Stimulated activated CD4-positive, alpha-beta T cell treated with anti-CD3 and anti-CD28 coated beads, TNF-alpha, amount 100 ng/mL, for 1 hour (primary cell): Measurements from ENCODE around the gene PEBP1.
"Not testable (repeated sequence)": the region's sequence is repeated elsewhere in the genome, so short reads cannot be mapped to it uniquely, and the experiment has no call there.

Experiments used
- DNase-seq, 3 donors: peaks; one replicate each; pipeline ENCODE4 v3.0.0-alpha.2; 2020; ENCODE audit warnings: low read depth in 3 of 3, low spot score in 1 of 3

PEBP1 gene

GRCh38 chr12:118129436-118129835, 6.5 kb upstream of the PEBP1 start:
- DNase-seq = not testable (repeated sequence)

GRCh38 chr12:118136559-118137003, 657 bp downstream of the PEBP1 start:
- DNase-seq = peak in 1 of 3 donors; percentile 31

DNA sequence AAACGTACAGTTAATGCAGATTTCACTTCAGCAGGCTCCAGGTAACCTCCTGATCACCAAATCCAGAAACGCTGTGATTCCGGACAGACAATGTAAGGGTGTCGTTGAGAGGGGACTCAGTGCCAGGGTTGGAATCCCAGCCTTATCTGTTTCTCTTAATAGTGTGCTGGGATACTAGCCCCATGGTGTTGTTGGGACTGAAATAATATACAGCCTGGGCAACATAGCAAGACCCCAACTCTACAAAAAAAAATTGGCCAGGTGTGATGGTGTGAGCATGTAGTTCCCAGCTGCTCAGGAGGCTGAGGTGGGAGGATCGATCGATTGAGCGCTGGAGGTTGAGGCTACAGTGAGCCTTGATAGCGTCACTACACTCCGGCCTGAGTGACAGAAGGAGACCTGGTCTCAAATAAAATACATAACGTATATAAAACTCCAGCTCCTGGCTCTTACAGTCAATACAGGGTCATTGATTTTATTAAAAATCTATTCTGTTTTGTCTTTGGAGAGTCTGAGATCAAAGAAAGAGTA, 1.3 kb downstream of the PEBP1 start:
- no peak for DNase-seq

DNA sequence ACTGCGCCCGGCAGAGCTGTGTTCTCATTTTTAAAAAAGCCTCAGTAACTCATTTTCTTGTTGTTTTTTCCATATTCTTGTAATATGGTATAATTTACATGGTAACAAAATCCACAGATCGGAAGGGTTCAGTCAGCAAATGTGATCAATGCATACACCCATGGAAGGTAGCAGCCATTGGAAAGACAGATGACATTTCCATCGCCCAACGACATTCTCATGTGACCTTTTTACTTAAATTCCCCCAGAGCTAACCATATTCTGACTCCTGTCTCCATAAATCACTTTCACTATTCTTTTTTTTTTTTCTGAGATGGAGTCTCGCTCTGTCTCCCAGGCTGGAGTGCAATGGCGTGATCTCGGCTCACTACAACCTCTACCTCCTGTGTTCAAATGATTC, 4.9 kb downstream of the PEBP1 start:
- DNase-seq = no peak

GRCh38 chr12:118144499-118144898, 8.6 kb downstream of the PEBP1 start:
- no peak for DNase-seq

DNA sequence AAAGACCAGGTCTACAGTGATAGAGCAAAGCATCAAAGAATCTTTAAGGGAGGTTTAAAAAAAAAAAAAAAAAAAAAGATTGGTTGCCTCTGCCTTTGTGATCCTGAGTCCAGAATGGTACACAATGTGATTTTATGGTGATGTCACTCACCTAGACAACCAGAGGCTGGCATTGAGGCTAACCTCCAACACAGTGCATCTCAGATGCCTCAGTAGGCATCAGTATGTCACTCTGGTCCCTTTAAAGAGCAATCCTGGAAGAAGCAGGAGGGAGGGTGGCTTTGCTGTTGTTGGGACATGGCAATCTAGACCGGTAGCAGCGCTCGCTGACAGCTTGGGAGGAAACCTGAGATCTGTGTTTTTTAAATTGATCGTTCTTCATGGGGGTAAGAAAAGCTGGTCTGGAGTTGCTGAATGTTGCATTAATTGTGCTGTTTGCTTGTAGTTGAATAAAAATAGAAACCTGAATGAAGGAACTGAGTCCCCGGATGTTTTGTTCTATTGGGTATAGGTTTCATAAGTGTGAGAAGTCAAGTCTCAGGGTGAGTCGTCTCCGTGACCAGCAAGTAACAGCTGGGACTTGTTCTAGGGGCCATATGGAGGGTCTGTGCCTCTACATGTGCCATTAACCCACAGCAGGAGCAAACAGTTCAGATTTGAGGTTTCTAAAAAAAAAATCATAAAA, 9.3 kb downstream of the PEBP1 start:
- DNase-seq = no peak

GRCh38 chr12:118145798-118146156, 9.9 kb downstream of the PEBP1 start:
- no peak for DNase-seq

- DNase-seq = no peak
Observed at GRCh38 chr12:118148287-118148686, 12.4 kb downstream of the PEBP1 start.

GRCh38 chr12:118150625-118151024, 14.7 kb downstream of the PEBP1 start:
- no peak for DNase-seq

DNA sequence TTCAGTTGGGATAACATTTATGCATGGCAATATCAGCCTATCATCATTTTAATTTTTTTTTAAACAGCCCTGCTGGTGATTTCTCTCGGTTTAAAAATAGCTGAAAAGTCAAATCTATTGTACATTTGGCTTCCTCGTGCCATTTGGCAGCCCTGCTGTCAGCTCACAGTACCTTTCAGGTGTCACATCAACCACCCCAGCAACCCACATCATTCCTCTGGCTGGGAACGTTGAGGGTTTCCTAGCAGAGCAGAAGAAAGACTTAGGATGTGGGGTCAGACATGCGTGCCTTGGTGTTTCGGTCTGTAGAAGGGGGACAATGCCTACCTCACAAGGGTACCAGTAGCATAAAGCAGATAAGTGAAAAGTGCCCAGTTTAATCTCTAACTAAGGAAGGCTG, 15.8 kb downstream of the PEBP1 start:
- no peak for DNase-seq

- DNase-seq = no peak
Observed at GRCh38 chr12:118160536-118160935, 24.6 kb downstream of the PEBP1 start.

DNA sequence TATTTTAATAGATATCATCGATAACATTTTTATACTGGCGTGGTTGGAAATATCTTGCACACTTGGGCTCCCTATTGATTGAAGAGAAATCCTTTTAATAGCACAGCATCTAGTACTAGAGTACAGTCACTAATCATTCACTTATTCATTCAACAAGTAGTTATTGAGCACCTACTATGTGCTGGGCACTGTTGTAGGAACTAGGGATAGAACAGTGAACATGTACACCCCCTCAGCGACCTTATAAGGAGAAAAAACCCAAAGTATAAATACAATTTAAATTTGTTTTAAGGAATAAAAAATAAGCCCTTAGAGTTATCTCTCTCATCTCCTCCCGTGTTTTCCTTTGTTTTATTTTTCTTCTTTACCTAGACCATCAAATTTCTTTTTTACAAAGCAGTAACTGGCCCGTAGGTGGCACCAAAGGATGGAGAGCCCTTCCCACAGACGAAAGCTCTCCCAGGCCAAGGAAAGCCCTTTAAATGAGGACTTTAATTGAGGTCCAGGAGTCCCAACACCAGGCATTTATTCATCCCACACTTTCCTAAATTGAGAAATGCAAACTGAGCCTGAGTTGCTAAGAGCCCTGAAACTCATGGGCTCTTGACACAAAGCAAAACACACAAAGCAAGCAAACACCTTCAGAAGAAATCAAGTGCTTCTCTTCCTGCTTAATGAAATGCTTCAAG, 29.0 kb downstream of the PEBP1 start:
- DNase-seq = no peak

DNA sequence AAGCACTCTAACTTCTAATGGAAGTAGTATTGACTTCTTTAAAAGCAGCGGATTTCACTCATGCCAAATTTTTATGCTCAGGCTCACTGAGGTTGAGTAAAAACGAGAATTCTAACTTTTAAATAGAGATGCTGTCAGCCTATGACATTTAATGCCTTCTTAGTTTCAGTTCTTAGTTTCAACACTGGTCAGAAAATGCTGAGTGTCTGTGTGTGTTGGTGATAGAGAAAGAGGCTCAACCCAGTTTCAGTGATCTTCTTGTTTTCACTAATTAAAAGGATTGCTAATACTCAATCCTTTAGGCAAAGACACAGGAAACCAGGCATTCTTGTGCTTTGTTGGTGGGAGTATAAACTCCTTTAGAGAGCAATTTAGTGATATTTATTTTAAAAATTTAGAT, 31.0 kb downstream of the PEBP1 start:
- no peak for DNase-seq

- no peak for DNase-seq
Observed at GRCh38 chr12:118175823-118176447, 40.0 kb downstream of the PEBP1 start.

DNA sequence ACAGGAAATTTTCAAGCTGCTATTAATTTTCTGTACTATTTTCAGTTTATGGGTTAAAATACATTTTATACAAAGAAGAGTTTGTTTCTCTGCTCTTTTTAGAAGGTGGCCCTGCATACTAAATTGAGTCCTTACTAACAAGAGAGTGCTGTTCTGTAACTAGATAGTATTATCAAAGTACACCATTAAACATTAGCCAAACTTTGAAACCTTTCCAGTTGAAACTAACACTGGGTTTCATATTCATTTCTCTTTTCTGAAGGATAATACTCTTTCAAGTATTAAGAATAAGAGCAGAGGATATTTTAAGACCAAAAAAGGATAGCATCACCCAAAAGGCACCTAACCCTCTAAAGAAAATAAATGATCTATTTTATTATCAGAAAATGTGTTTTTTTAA, 47.2 kb downstream of the PEBP1 start:
- no peak for DNase-seq

DNA sequence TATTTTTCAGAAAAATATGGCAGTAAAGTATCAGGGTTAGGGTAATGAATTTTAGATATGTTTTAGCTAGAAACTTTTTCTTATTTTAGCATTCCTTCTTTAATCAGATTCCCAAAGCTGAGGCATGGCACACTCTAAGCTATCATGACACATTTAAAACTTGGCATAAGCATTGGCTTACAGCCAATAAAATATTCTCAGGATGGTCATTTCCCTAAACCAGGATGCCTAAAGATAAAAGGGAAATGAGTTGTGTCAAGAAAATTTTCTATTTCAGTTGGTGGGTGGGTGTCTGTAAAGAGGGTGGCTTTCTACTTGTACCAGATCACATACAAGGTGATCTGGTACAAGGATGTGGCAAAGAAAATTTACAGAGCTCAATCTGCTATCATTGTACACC, 47.8 kb downstream of the PEBP1 start:
- DNase-seq = no peak

DNA sequence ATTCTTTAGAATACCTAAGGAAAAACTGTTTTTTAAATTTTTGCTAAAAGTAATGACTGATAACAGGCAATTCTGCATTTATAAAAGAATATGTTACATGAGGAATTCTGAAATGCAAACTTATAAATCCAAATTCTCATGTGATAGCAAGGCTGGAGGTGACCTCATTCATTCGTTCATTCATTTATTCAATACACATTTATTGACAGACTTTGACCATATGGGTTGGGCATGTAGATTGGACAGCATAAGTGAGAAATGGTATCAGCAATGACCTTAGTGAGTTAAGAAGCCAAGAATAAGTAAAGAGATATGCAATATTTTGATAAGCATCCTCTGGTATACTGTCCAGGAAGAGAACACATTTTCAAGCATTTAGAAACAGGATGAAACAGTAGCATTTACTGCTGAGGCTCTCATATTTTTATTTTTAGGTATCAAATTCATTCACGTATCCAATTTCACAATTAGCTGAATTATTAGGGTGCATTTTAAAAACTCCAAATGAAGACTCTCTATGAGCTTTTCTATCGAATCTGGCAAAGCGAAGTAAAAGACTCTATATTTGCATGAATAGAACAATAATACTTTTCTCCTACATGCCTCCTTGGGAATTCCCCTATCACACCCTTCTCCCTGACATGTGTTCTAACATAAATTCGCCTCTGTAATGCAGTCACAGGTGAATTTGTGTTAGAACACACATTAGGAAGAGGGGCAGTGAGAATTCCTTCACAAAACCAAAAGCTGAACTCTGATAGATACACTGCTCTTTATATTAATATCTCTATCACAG, 49.9 kb downstream of the PEBP1 start:
- no peak for DNase-seq

GRCh38 chr12:118187751-118188435, 52.0 kb downstream of the PEBP1 start:
- DNase-seq = no peak

- no peak for DNase-seq
Observed at GRCh38 chr12:118188690-118189371, 52.9 kb downstream of the PEBP1 start.

DNA sequence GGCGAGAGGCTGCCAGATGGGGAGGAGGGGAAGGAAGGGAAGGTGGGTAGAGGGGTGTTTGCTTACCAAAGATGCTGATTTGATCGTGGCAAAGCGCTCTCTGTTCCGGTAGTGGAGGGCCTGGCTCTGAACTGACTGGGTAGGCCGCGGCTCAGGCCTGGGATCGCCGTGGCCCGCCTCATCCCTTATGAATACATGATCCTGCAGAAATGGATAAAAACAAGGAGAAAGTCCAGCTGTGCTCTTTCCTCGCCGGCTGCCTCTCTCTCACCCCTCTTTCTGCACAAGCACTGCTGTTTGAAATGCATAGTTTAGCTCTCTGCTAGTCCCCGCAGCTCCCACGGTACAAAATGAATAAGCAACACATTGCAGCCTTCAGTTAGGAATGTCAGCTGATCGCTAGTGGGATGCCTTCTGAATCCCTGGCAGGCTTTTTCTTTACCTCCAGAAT, 53.8 kb downstream of the PEBP1 start:
- DNase-seq = no peak
